Measurements from ENCODE around the gene CLK3.
A peak's percentile ranks its signal among the peaks of the same experiment; 100 is the strongest.
"Not testable (repeated sequence)": the region's sequence is repeated elsewhere in the genome, so short reads cannot be mapped to it uniquely, and the experiment has no call there.

CLK3 gene

DNA sequence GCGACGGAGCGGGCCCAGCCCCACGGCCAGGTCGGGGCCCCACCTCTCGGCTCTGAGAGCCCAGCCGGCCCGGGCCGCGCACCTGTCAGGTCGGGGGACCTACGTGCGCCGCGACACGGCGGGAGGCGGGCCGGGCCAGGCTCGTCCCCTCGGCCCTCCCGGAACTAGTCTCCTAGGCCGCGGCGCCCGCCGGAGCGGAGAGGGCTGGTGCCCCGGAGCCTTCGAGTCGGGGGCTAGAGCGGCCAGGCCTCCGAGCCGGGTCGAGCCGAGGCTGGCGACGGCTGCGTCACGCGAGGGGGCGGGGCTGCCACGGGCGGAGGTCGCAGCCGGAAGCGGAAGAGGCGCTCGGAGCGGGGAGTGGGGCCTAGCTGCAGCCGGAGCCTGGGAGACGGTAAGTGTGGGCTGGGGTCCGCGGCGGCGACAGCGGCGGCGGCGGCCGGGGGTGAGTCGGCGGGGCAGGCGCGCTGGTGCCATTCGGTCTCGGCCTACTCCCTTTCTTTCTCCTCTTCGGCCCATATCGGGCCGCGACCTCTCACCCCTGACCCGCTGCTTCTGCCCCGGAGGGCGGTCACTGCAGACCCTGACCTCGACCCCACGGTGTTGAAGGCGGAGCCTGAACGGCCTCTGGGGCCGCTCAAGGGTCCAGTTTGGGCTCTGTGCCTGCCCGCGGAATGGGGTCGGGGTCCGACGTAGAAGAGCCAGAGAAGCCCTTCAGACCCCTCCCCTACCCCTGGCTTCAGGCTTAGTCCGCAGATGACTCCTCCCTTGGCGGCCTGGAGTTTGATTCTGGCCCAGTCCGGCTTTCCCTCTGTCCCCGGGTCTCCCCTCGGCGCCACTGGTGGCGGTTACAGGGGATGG, at the start of gene CLK3:
TSS of gene CLK3 (plus strand) at position 329 of the 858 bp plus-strand sequence. CDS start 3,361 bp downstream, outside the sequence.
- peak; percentile 96 for DNase-seq

GRCh38 chr15:74568594-74568993, 47.0 kb upstream of the CLK3 start:
- DNase-seq = no peak

DNA sequence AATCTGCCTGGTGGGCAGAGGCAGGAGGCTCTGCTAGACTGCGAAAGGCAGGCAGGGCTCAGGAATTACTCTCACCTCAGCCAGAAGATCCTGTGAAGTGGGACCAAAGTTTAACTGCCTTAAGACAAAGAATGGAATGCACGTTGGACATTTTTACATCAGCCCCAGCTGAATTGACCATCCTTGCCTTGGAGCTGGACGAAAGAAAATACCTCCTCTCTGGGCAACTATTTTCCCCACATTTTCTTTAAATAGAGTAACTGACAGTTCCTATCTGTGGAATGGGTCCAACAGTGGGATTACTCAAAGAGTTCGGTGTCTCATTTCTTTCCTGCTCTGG, 45.9 kb upstream of the CLK3 start:
- DNase-seq = no peak

DNA sequence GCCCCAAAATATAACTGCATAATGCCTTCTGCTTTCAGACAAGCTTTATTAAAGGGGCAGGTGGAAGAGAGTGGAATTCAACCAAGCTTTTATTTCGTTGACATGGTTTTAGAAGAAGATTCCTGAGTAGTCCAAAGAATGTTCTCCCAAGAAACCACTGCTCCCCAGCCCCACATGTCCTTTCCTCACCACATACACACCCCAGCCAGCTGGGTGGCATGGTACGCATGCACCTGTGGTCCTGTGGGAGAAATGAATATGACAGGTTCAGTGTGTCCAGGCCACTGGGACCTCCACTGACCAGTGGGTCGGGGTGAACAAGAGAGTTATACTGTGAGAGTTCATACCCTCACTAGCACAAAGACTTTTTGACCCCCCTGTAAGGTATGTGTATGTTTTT, 44.4 kb upstream of the CLK3 start:
- DNase-seq = no peak

- DNase-seq = no peak
Measured at GRCh38 chr15:74573987-74574386, 41.6 kb upstream of the CLK3 start.

DNA sequence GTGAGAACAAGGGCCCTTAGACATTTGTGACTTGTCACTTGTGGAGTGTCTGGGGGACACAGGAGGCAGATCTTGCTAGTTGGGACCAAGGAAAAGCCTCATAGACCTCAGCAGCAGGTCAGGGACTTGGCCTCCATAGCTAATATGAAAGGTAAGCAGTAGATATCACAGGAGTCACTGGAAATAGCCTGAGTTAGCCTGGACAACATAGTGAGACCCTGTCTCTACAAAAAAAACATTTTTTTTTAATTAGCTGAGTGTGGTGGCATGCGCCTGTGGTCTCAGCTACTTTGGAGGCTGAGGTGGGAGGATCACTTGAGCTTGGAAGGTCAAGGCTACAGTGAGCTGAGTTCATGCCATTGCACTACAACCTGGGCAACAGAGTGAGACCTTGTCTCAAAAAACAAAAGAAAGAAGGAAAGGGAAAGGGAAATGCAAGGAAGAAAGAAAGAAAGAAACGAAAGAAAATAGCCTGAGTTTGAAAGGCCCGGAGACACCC, 37.1 kb upstream of the CLK3 start:
- no peak for DNase-seq

GRCh38 chr15:74579001-74579400, 36.6 kb upstream of the CLK3 start:
- DNase-seq = no peak

GRCh38 chr15:74580538-74581350, 34.9 kb upstream of the CLK3 start:
- no peak for DNase-seq

- no peak for DNase-seq
Measured at GRCh38 chr15:74584204-74584603, 31.4 kb upstream of the CLK3 start.

- no peak for DNase-seq
Measured at GRCh38 chr15:74584779-74585178, 30.9 kb upstream of the CLK3 start.

- DNase-seq = no peak
Measured at GRCh38 chr15:74585191-74585590, 30.4 kb upstream of the CLK3 start.

- DNase-seq = no peak
Measured at GRCh38 chr15:74585857-74586256, 29.8 kb upstream of the CLK3 start.

GRCh38 chr15:74589826-74590225, 25.8 kb upstream of the CLK3 start:
- DNase-seq = no peak

DNA sequence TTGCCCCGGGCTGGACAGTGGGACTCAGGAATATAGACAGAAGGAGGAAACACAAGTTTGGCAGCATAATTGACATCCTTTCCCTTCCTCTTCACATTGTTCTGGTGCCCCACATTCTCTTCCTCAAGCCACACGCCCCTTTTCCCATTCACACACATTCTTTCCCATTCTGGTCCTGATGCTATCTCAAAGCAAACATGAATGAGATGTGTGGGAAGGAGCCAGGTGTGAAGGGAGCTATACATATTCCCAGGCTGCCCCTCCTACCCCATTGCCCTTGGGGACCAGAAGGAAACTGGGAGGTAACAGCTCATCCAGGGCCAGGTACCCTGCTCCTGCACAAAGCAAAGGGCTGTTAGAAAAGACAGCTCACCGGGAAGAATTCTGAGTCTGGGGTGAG, 23.4 kb upstream of the CLK3 start:
- no peak for DNase-seq

- no peak for DNase-seq
Measured at GRCh38 chr15:74593122-74593521, 22.5 kb upstream of the CLK3 start.

DNA sequence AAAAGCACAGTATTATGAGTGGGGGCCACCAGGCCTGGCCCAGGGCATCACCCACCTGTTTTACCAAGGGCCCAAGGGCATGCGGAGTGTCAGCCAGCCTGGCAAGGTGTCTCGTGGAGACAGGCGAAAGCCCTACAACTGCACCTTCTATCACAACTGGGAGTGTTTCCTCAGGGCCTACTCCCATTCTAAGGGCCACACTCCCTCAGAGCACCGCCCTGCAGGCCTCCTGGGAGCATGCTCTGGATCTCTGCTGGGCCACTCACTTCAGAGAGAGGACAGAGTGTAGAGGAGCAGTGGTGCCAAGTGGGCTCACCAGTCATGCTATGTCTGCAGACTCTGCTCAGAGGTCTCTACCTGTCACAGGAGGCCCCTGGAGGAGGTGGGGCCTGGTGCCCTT, 21.2 kb upstream of the CLK3 start:
- no peak for DNase-seq

DNA sequence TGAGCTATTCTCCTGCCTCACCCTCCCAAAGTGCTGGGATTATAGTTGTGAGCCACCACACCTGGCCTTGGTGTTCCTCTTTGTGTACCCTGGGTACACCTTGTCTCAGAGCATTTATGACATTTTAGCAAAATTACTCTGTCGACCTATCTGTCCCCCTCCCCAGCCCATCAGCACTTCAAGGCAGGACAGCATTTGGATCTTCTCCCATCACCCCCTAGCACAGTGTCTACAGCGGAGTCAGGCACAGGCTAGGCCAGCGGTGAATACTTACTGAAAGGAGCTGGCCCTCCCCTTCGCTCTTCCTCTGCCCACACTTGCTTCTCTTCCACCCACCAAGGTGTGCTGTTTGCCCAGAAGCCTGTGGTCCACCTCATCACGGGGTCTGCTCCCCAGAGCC, 20.4 kb upstream of the CLK3 start:
- DNase-seq = no peak

GRCh38 chr15:74596736-74597135, 18.9 kb upstream of the CLK3 start:
- DNase-seq = not testable (repeated sequence)

GRCh38 chr15:74597146-74597705, 18.4 kb upstream of the CLK3 start:
- not testable (repeated sequence) for DNase-seq

GRCh38 chr15:74598126-74598842, 17.4 kb upstream of the CLK3 start:
- DNase-seq = peak; percentile 87

DNA sequence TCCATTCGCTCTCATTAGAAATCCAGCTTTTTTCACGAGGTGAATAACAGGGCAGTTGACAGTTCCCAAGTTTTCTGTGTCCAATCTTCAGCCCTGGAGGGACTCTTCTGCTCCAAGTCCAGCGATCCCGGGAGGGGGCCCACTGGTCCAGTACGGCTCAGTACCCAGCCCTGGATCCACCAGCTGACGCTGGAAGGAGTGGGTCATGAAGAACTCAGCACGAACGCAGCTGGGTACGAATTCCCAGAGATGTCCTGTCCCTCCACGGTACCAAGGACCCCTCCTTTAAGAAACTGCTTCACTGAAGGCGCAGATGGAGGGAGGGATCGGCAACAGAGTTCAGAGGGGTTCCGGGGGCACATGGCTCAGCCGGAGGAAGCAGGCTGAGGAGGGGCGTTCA, 16.5 kb upstream of the CLK3 start:
- DNase-seq = no peak

DNA sequence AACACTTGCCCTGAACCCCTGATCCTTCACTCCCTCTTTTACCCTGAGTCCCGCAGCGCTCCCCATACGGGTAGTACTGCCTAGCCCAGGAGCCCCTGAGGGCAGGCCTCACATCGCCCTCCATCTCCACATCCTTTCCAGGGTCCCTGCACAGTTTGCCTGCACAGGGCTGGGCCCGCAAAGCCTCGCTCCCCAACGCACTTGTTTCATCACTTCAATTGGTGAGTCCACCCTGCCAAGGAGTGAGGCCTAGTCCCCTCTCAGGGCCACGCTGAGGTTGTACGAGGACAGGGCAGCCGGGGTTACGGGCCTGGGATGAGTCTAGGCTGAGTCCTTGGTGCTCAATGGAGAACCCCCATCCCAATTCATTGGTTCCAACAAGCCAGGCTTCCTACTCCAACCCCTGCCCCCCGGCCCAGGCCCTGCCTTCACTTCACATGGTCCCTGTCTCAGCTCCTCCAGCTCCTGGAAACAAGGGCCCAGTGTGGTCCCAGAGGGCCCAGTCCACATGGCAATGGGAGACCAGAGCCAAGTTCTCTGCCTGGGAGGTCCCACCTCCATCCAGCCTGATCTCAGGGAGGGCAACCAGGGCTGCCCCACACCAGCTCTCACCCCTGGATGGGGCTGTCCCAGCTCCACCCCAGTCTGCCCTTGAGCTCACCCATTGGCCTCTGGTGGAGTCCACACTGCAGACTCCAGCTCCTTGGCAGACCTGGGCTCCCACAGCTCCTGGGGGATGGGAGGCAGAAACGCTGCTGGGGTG, 12.4 kb upstream of the CLK3 start:
- DNase-seq = no peak

All from stimulated activated naive CD4-positive, alpha-beta T cell treated with Interleukin-2 at 50 U/mL for 16 hours (primary cell).